K562 (cell line): ENCODE data around the gene MARK2. TPM values are rescaled to one million over a fixed set of nuclear protein-coding genes. Genes with fewer than 3 reads are reported as not detected.

Experiments
- ATAC-seq: fragments of 200-7000 bp; cut with Tn5 transposase; 3 replicates; pipeline ENCODE4 v1.9.1; 2020; ENCODE audit warnings: moderate library complexity
- BruUV-seq: library from RNA; stranded (reverse); fragments of 400-500 nt; replicated peaks from 2 replicates; lab custom pipeline; 2021; lab: Mats Ljungman, UMichigan
- CTCF ChIA-PET: fragments of 300-600 bp; formaldehyde crosslinking; extraction: SDS; loops from one replicate; lab custom pipeline; 2021; ENCODE audit warnings: low intra/inter-chr PET ratio; lab: Yijun Ruan, JAX
- POLR2A ChIA-PET: fragments of 300-600, 350-650 bp; sonication (Branson Sonifier 250); formaldehyde crosslinking; extraction: SDS; loops from one replicate; lab custom pipeline; 2021; ENCODE audit warnings: antibody characterized with exemption, inconsistent platforms; lab: Yijun Ruan, JAX
- DNase-seq, 4 experiments: peaks; one replicate each; pipeline versions ENCODE4 v3.0.0 to v3.0.0-alpha.2; 2011 to 2018; ENCODE audit warnings: low spot score in 3 of 4, mixed read lengths in 3 of 4; ENCODE audit errors: extremely low read depth in 1 of 4
- FAIRE-seq: peaks from 2 replicates; lab custom pipeline; 2011; peaks lifted over from hg19 to GRCh38; lab: Jason Lieb, UNC
- H2AFZ ChIP-seq: 2 replicates; pipeline ENCODE4 v1.6.0; 2011; ENCODE audit warnings: low read depth, low read length, control low read depth, inconsistent platforms
- H3K27ac ChIP-seq: fragments of 200-600 bp; 3 replicates; pipeline ENCODE4 v1.8.0; 2011; ENCODE audit warnings: low read depth, mild to moderate bottlenecking, control low read depth, inconsistent platforms, low read length, moderate library complexity, mixed read lengths; ENCODE audit errors: extremely low read depth
- H3K27me3 ChIP-seq, 2 experiments: fragments of 300-600 bp in 1 of 2; 2 replicates in 1 of 2; 3 replicates in 1 of 2; pipeline versions ENCODE4 v1.6.0 to v1.8.0; 2011; ENCODE audit warnings: inconsistent platforms in 2 of 2, low read length in 2 of 2, mild to moderate bottlenecking in 1 of 2, mixed read lengths in 1 of 2, moderate library complexity in 1 of 2; ENCODE audit not compliant: control insufficient read depth in 2 of 2, insufficient read depth in 2 of 2
- H3K36me3 ChIP-seq: fragments of 300-600 bp; 3 replicates; pipeline ENCODE4 v1.8.0; 2011; ENCODE audit warnings: mild to moderate bottlenecking, low read length, inconsistent platforms; ENCODE audit not compliant: control insufficient read depth, insufficient read depth
- H3K4me1 ChIP-seq, 2 experiments: fragments of 200-600 bp in 1 of 2; replicated peaks in 1 of 2; 2 replicates in 1 of 2; 3 replicates in 1 of 2; pipeline versions ENCODE4 v1.5.1 to v1.8.0; 2011; ENCODE audit warnings: inconsistent platforms in 2 of 2, low read length in 2 of 2, mild to moderate bottlenecking in 1 of 2, mixed read lengths in 1 of 2, moderate library complexity in 1 of 2; ENCODE audit not compliant: control insufficient read depth in 2 of 2, insufficient read depth in 2 of 2
- H3K4me2 ChIP-seq: 2 replicates; pipeline ENCODE4 v1.6.1; 2011; ENCODE audit warnings: low read length, control low read depth, inconsistent platforms, mixed read lengths; ENCODE audit not compliant: insufficient read depth
- H3K4me3 ChIP-seq: fragments of 200-600 bp; sonication (generic), shearing (Covaris generic); 2 replicates; pipeline ENCODE4 v1.5.1; 2016; ENCODE audit warnings: control low read depth, inconsistent platforms
- H3K79me2 ChIP-seq: fragments of 200-600 bp; 3 replicates; pipeline ENCODE4 v1.8.0; 2011; ENCODE audit warnings: low read length, inconsistent platforms; ENCODE audit not compliant: control insufficient read depth, insufficient read depth
- H3K9ac ChIP-seq, 2 experiments: 2 replicates each; pipeline versions ENCODE4 v1.6.0 to v1.6.1; 2011; ENCODE audit warnings: low read depth in 2 of 2, low read length in 2 of 2, control low read depth in 1 of 2, inconsistent platforms in 1 of 2, mild to moderate bottlenecking in 1 of 2, mixed read lengths in 1 of 2; ENCODE audit not compliant: insufficient read depth in 1 of 2
- H3K9me1 ChIP-seq: one replicate; pipeline ENCODE4 v1.6.0; 2011; ENCODE audit warnings: inconsistent platforms, mild to moderate bottlenecking, low read length, moderate library complexity; ENCODE audit not compliant: control insufficient read depth, insufficient read depth
- H3K9me3 ChIP-seq: replicated peaks from 2 replicates; pipeline ENCODE4 v1.5.1; 2011; ENCODE audit warnings: low read depth, low read length, inconsistent platforms; ENCODE audit not compliant: control insufficient read depth, insufficient read depth
- H4K20me1 ChIP-seq: replicated peaks from 2 replicates; pipeline ENCODE4 v1.6.1; 2011; ENCODE audit warnings: low read length, inconsistent platforms, mixed read lengths; ENCODE audit not compliant: control insufficient read depth, insufficient read depth
- GABPB1 ChIP-seq: sonication (generic); formaldehyde crosslinking; IDR thresholded peaks from 2 replicates; pipeline ENCODE4 v1.8.0; 2022; ENCODE audit warnings: mild to moderate bottlenecking, missing genetic modification reagents
- HDAC1 ChIP-seq, 2 experiments: fragments of 450-650 bp; IDR thresholded peaks; 2 replicates each; pipeline ENCODE4 v1.6.1; 2016 to 2017; ENCODE audit warnings: inconsistent platforms in 1 of 2, mild to moderate bottlenecking in 1 of 2, moderate library complexity in 1 of 2
- NR1H2 ChIP-seq: sonication (generic); formaldehyde crosslinking; IDR thresholded peaks from 2 replicates; pipeline ENCODE4 v1.4.0; 2020; ENCODE audit warnings: mild to moderate bottlenecking, missing genetic modification reagents
- RFX5 ChIP-seq: IDR thresholded peaks from 2 replicates; pipeline ENCODE4 v1.6.1; 2011; ENCODE audit warnings: low read depth, mild to moderate bottlenecking, improper control_type of control experiment, low read length
- TRIM24 ChIP-seq, 2 experiments: fragments of 450-650 bp; IDR thresholded peaks; 2 replicates each; pipeline ENCODE4 v1.6.1; 2016
- ZFX ChIP-seq: sonication (generic); formaldehyde crosslinking; IDR thresholded peaks from 2 replicates; pipeline ENCODE4 v1.8.0; 2022; ENCODE audit warnings: mild to moderate bottlenecking, missing genetic modification reagents, moderate library complexity
- whole genome bisulfite sequencing: fragments of 100-300 bp; shearing (Covaris generic); methylation state at CpG from one replicate; pipeline ENCODE4 v1.1.6; 2016; ENCODE audit warnings: low coverage, mixed read lengths; ENCODE audit not compliant: insufficient coverage; ENCODE audit errors: missing lambda C conversion rate; 5-methylcytosine and 5-hydroxymethylcytosine counted together
- in situ Hi-C: fragments of 300-500 bp; cut with MboI; formaldehyde crosslinking; loops from 4 replicates; pipeline ENCODE4 v1.15.0; 2018; ENCODE audit warnings: inconsistent platforms, mixed read lengths
- intact Hi-C: fragments of 100-400 bp; cut with micrococcal nuclease; formaldehyde crosslinking; loops from 2 replicates; pipeline ENCODE4 v1.14.2; 2022
- polyA plus RNA-seq, 8 experiments: library from polyadenylated mRNA; depleted of rRNA in 4 of 8; stranded (reverse) in 5 of 8; unstranded in 3 of 8; fragments of >200 nt; fragmentation: Nextera tagmentation in 2 of 8; fragmentation: Illumina TruSeq in 1 of 8; extraction: Ambion mirVana in 2 of 8; extraction: Trizol in 1 of 8; gene quantifications; 2 replicates each; pipeline versions ENCODE4 v1.2.1 to v1.2.3, GENCODE V29; 2011 to 2014; ENCODE audit warnings: inconsistent platforms in 1 of 8, missing spikeins in 1 of 8
- total RNA-seq, 7 experiments: library from RNA; depleted of rRNA in 6 of 7; stranded (reverse); fragments of >200 nt in 6 of 7; fragmentation: Illumina TruSeq in 2 of 7; extraction: Trizol in 2 of 7; gene quantifications; 2 replicates each; pipeline versions ENCODE4 v1.2.1 to v1.2.3, GENCODE V29; 2011 to 2021; ENCODE audit warnings: low replicate concordance in 1 of 7
- TF ChIP-seq, protein P1 (sequence below), 2 experiments: fragments of 450-650 bp; IDR thresholded peaks; 2 replicates each; pipeline ENCODE4 v1.6.1; 2018; ENCODE audit warnings: mild to moderate bottlenecking in 2 of 2, low read depth in 1 of 2; ENCODE audit not compliant: partially characterized antibody in 2 of 2
- TF ChIP-seq, protein P2 (sequence below): IDR thresholded peaks from 2 replicates; pipeline ENCODE4 v1.6.1; 2016; ENCODE audit warnings: missing genetic modification characterization, missing compliant biosample characterization
- TF ChIP-seq, protein P3 (sequence below): fragments of 450-650 bp; formaldehyde crosslinking; IDR thresholded peaks from 2 replicates; pipeline ENCODE4 v1.4.0; 2020; ENCODE audit warnings: mild to moderate bottlenecking, moderate library complexity

MARK2 gene
- total and polyA plus RNA-seq, 9 of the 15 experiments (the other 6 are each of a cell fraction or from before 2014, with no cell fraction given), result 0.32 to 43.5 (median 15.1) TPM

DNA sequence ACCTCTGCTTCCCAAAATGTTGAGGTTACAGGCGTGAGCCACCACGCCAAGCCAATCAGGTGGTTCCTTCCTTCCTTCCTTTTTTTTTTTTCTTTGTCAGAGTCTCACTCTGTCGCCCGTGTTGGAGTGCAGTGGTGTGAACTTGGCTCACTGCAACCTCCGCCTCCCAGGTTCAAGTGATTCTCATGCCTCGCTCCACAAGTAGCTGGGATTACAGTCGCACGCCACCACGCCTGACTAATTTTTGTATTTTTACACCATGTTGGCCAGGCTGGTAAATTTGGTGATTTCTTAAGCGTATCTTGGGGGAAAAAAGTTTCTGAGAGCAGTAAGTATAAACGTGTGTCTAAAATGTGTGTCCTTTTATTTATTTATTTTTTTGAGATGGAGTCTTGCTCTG lies 43.8 kb upstream of the MARK2 start (continued):
- TF ChIP-seq, protein P1, sequence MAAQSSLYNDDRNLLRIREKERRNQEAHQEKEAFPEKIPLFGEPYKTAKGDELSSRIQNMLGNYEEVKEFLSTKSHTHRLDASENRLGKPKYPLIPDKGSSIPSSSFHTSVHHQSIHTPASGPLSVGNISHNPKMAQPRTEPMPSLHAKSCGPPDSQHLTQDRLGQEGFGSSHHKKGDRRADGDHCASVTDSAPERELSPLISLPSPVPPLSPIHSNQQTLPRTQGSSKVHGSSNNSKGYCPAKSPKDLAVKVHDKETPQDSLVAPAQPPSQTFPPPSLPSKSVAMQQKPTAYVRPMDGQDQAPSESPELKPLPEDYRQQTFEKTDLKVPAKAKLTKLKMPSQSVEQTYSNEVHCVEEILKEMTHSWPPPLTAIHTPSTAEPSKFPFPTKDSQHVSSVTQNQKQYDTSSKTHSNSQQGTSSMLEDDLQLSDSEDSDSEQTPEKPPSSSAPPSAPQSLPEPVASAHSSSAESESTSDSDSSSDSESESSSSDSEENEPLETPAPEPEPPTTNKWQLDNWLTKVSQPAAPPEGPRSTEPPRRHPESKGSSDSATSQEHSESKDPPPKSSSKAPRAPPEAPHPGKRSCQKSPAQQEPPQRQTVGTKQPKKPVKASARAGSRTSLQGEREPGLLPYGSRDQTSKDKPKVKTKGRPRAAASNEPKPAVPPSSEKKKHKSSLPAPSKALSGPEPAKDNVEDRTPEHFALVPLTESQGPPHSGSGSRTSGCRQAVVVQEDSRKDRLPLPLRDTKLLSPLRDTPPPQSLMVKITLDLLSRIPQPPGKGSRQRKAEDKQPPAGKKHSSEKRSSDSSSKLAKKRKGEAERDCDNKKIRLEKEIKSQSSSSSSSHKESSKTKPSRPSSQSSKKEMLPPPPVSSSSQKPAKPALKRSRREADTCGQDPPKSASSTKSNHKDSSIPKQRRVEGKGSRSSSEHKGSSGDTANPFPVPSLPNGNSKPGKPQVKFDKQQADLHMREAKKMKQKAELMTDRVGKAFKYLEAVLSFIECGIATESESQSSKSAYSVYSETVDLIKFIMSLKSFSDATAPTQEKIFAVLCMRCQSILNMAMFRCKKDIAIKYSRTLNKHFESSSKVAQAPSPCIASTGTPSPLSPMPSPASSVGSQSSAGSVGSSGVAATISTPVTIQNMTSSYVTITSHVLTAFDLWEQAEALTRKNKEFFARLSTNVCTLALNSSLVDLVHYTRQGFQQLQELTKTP (IDR thresholded peaks at IDR 0.05; ENCODE audit: low read depth in 1 of 2, partially characterized antibody in 2 of 2), result no peak
- no peak for TF ChIP-seq GABPB1 (CRISPR knock-in tag)

DNA sequence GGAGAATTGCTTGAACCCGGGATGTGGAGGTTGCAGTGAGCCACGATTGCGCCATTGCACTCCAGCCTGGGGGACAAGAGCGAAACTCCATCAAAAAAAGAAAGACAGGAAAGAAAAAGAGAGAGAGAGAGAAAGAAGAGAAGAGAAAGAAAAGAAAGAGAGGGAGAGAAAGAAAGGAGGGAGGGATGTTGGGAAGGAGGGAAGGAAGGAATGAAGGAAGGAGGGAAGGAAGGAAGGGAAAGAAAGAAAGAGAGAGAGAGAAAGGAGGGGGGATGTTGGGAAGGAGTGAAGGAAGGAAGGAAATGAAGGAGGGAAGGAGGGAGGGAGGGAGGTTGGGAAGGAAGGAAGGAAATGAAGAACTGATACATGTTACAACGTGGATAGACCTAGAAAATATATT lies 38.0 kb upstream of the MARK2 start:
- no peak overlapping the region for H3K27ac ChIP-seq
- DNase-seq (no peak), ATAC-seq (no peak), FAIRE-seq (no peak)
- intact Hi-C loops, result no loop called here
- no peaks in the 10 kb centered on the region for H3K79me2 ChIP-seq
- peaks cover 8 to 13% of the 10 kb centered on the region in 2 experiments; a peak in 3 of 5 replicates for H3K27me3 ChIP-seq
- H3K4me3 ChIP-seq, result no peak overlapping the region
- no peak overlapping the region for H3K4me2 ChIP-seq
- no TSS peak for BruUV-seq
- TF ChIP-seq RFX5 (no peak), NR1H2 (CRISPR knock-in tag) (no peak), ZFX (CRISPR knock-in tag) (no peak), HDAC1 (IDR thresholded peaks at IDR 0.05) (0 out of 4 replicates have a peak, but pooled peaks of 1 of the 2 experiments have one; percentile 12), TRIM24 (IDR thresholded peaks at IDR 0.05) (peak in 1 of 2 experiments; percentile 17; a peak in 1 of 4 replicates)
- TF ChIP-seq, protein P2, sequence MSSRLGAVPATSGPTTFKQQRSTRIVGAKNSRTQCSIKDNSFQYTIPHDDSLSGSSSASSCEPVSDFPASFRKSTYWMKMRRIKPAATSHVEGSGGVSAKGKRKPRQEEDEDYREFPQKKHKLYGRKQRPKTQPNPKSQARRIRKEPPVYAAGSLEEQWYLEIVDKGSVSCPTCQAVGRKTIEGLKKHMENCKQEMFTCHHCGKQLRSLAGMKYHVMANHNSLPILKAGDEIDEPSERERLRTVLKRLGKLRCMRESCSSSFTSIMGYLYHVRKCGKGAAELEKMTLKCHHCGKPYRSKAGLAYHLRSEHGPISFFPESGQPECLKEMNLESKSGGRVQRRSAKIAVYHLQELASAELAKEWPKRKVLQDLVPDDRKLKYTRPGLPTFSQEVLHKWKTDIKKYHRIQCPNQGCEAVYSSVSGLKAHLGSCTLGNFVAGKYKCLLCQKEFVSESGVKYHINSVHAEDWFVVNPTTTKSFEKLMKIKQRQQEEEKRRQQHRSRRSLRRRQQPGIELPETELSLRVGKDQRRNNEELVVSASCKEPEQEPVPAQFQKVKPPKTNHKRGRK, result peak; percentile 55
- TF ChIP-seq, protein P3, sequence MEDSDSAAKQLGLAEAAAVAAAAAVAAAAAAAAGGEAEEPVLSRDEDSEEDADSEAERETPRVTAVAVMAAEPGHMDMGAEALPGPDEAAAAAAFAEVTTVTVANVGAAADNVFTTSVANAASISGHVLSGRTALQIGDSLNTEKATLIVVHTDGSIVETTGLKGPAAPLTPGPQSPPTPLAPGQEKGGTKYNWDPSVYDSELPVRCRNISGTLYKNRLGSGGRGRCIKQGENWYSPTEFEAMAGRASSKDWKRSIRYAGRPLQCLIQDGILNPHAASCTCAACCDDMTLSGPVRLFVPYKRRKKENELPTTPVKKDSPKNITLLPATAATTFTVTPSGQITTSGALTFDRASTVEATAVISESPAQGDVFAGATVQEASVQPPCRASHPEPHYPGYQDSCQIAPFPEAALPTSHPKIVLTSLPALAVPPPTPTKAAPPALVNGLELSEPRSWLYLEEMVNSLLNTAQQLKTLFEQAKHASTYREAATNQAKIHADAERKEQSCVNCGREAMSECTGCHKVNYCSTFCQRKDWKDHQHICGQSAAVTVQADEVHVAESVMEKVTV (CRISPR knock-in tag), result no peak
- 0% methylated on average over 1 of the region's 5 CpGs for WGBS
- ChIA-PET POLR2A (no interaction called here), CTCF (no interaction called here)
- H4K20me1 ChIP-seq, result no peaks in the 10 kb centered on the region
- H3K9me1 ChIP-seq, result no peaks in the 10 kb centered on the region
- H3K9me3 ChIP-seq, result no peaks in the 10 kb centered on the region
- H2AFZ ChIP-seq, result no peak overlapping the region
- no peak overlapping the region for H3K9ac ChIP-seq
- H3K4me1 ChIP-seq, result peaks cover 9 to 10% of the 10 kb centered on the region in 2 experiments
- in situ Hi-C loops, result no loop called here
- no peaks in the 10 kb centered on the region for H3K36me3 ChIP-seq
